ENCODE measurements around the gene TSEN15.
A peak's percentile ranks its signal among the peaks of the same experiment; 100 is the strongest.

TSEN15 gene

DNA sequence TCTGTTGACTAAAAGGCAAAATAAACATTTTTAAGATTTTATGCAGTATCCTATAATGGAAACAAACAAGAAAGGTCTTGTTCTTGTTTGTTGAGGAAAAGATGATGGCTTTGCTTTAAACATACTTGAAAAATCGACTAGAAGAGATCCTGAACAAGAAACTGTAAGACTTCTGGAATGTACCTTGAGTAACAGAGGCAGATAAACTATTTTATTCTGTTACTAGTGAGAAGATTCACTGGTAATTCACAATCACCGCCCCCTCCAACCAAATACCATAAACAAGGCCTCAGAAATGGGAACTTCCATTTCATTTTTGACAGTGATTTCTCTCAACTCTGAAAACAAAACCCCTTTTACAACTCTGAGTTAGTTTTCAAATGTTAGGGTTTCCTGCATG is 18.1 kb downstream of the TSEN15 start:
- Histone ChIP-seq H2AFZ (ENCODE audit: low read depth, low read length) (no peak overlapping the region), H3K9ac (ENCODE audit: low read length) (no peak overlapping the region), H3K4me1 (ENCODE audit: low read length) (no peaks in the 10 kb centered on the region), H4K20me1 (ENCODE audit: insufficient read depth, low read length) (no peaks in the 10 kb centered on the region), H3K9me3 (ENCODE audit: insufficient read depth, low read length) (no peaks in the 10 kb centered on the region), H3K36me3 (replicated peaks; ENCODE audit: low read depth, low read length) (peaks cover 12% of the 10 kb centered on the region), H3K79me2 (ENCODE audit: low read length) (no peaks in the 10 kb centered on the region), H3K27me3 (ENCODE audit: low read depth, low read length) (no peaks in the 10 kb centered on the region), H3K4me3 (ENCODE audit: low read length) (no peak overlapping the region), H3K4me2 (ENCODE audit: low read length) (no peak overlapping the region), H3K27ac (ENCODE audit: low read length) (no peak overlapping the region)
- no peak for TF ChIP-seq EZH2phosphoT487 (IDR thresholded peaks at IDR 0.05; ENCODE audit: low read depth)
- TF ChIP-seq, protein P1, sequence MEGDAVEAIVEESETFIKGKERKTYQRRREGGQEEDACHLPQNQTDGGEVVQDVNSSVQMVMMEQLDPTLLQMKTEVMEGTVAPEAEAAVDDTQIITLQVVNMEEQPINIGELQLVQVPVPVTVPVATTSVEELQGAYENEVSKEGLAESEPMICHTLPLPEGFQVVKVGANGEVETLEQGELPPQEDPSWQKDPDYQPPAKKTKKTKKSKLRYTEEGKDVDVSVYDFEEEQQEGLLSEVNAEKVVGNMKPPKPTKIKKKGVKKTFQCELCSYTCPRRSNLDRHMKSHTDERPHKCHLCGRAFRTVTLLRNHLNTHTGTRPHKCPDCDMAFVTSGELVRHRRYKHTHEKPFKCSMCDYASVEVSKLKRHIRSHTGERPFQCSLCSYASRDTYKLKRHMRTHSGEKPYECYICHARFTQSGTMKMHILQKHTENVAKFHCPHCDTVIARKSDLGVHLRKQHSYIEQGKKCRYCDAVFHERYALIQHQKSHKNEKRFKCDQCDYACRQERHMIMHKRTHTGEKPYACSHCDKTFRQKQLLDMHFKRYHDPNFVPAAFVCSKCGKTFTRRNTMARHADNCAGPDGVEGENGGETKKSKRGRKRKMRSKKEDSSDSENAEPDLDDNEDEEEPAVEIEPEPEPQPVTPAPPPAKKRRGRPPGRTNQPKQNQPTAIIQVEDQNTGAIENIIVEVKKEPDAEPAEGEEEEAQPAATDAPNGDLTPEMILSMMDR (IDR thresholded peaks at IDR 0.05; ENCODE audit: low read depth, low read length) = no peak

DNA sequence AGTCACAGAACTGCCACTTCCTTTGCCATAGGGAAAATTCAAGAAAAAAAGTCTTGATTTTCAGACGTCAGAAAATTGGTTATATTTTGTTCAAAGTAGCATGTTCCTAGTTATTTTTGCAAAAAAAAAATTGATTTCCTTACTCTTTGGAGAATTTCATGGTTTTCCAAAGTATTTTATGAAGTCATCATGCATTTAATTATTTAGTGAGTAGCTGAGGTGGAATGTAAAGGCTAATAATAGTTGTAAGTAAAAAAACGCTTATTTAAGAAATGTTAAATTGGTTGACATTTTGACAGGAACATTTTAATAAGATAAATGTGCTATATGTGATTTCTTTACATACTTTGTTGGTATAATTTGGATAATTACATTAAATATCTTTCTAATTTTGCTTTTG is 20.8 kb downstream of the TSEN15 start:
- Histone ChIP-seq H3K9ac (ENCODE audit: low read length) (no peak overlapping the region), H3K4me1 (ENCODE audit: low read length) (no peaks in the 10 kb centered on the region), H3K4me2 (ENCODE audit: low read length) (no peak overlapping the region), H3K36me3 (replicated peaks; ENCODE audit: low read depth, low read length) (peaks cover under 1% of the 10 kb centered on the region), H3K27me3 (ENCODE audit: low read depth, low read length) (no peaks in the 10 kb centered on the region), H3K27ac (ENCODE audit: low read length) (no peak overlapping the region), H3K4me3 (ENCODE audit: low read length) (no peak overlapping the region), H3K9me3 (ENCODE audit: insufficient read depth, low read length) (no peaks in the 10 kb centered on the region), H3K79me2 (ENCODE audit: low read length) (no peaks in the 10 kb centered on the region), H4K20me1 (ENCODE audit: insufficient read depth, low read length) (no peaks in the 10 kb centered on the region), H2AFZ (ENCODE audit: low read depth, low read length) (no peak overlapping the region)
- TF ChIP-seq, protein P1 (IDR thresholded peaks at IDR 0.05; ENCODE audit: low read depth, low read length) = no peak
- no peak for TF ChIP-seq EZH2phosphoT487 (IDR thresholded peaks at IDR 0.05; ENCODE audit: low read depth)

DNA sequence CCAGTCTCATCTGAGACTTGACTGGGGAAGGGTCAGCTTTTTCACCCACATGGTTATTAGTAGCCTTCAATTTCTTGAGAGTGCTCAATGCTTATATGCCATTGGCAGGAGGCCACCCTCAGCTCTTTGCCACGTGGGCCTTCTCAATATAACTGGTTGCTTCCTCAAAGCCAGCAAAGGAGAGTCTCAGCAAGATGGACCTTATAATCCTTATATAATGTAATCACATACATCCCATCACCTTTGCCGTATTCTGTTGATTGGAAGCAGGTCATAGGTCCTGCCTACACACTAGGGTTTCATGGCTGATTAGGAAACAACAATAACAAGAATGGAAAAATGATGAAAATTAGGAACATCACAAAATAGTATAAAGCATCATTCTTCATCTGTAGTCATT is 22.9 kb downstream of the TSEN15 start:
- Histone ChIP-seq H3K79me2 (ENCODE audit: low read length) (no peaks in the 10 kb centered on the region), H4K20me1 (ENCODE audit: insufficient read depth, low read length) (no peaks in the 10 kb centered on the region), H3K9ac (ENCODE audit: low read length) (no peak overlapping the region), H3K36me3 (replicated peaks; ENCODE audit: low read depth, low read length) (no peaks in the 10 kb centered on the region), H3K4me2 (ENCODE audit: low read length) (no peak overlapping the region), H2AFZ (ENCODE audit: low read depth, low read length) (no peak overlapping the region), H3K27me3 (ENCODE audit: low read depth, low read length) (no peaks in the 10 kb centered on the region), H3K9me3 (ENCODE audit: insufficient read depth, low read length) (no peaks in the 10 kb centered on the region), H3K4me1 (ENCODE audit: low read length) (no peaks in the 10 kb centered on the region), H3K4me3 (ENCODE audit: low read length) (no peak overlapping the region), H3K27ac (ENCODE audit: low read length) (no peak overlapping the region)
- no peak for TF ChIP-seq EZH2phosphoT487 (IDR thresholded peaks at IDR 0.05; ENCODE audit: low read depth)
- TF ChIP-seq, protein P1 (IDR thresholded peaks at IDR 0.05; ENCODE audit: low read depth, low read length) = no peak

DNA sequence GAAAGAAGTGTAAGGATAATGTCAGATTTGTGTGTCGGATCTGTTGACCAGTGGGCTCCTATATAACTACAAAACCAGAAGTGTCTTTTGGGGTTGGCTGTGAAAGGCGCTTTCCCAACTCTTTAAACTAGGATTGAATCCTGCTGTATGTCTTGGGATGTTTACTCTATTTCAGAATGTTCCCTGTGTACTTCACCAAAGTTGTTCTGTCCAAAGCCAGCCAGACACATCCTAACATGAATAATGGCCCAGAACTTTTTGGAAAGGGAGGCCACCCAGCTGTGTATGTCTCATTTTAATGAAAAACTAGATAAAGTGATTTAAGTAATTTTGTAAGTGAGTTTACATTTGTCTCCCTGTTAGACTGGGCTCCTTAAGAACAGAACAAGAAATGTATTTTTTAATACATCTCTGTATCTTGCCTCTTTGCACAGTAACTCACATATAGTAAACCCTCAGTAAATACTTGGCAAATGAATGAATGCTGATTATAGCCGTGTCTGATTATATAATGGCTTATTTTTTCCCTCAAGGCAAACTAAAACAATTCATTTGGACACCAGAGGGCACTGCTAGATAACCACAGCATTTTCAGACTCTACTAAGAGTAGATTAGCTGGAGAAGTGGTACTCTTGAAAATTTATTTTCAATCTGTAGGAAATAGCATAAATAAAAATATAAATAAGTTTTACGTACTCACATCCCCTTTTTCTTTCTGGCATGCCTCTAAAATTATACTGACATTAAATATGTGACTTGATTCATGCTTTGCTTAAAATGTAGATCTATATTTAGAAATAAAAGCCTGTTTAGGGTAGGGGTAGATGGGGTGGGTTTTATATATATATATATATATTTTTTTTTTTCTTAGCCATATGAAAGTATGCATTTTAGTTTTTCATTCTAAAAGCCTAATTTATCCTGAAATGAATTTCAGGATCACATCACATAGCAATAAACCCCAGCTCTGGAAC is 23.8 kb downstream of the TSEN15 start:
- no peaks in the 10 kb centered on the region for H3K36me3 ChIP-seq (replicated peaks; ENCODE audit: low read depth, low read length)
- H3K9me3 ChIP-seq (ENCODE audit: insufficient read depth, low read length) = no peaks in the 10 kb centered on the region
- no peaks in the 10 kb centered on the region for H3K4me1 ChIP-seq (ENCODE audit: low read length)
- no peak for TF ChIP-seq EZH2phosphoT487 (IDR thresholded peaks at IDR 0.05; ENCODE audit: low read depth)
- TF ChIP-seq, protein P1 (IDR thresholded peaks at IDR 0.05; ENCODE audit: low read depth, low read length) = peak; percentile 89
- no peak overlapping the region for H2AFZ ChIP-seq (ENCODE audit: low read depth, low read length)
- no peaks in the 10 kb centered on the region for H3K27me3 ChIP-seq (ENCODE audit: low read depth, low read length)
- H4K20me1 ChIP-seq (ENCODE audit: insufficient read depth, low read length) = no peaks in the 10 kb centered on the region
- H3K4me3 ChIP-seq (ENCODE audit: low read length) = no peak overlapping the region
- no peaks in the 10 kb centered on the region for H3K79me2 ChIP-seq (ENCODE audit: low read length)
- no peak overlapping the region for H3K27ac ChIP-seq (ENCODE audit: low read length)
- no peak overlapping the region for H3K4me2 ChIP-seq (ENCODE audit: low read length)
- no peak overlapping the region for H3K9ac ChIP-seq (ENCODE audit: low read length)
